ENCODE measurements around the gene CCDC43.

Gene CCDC43

GRCh38 chr17:44627513-44628242 lies 61.9 kb downstream of the CCDC43 start:
- H3K4me1 Mint-ChIP-seq = peaks cover 12 to 13% of the 10 kb centered on the region in 2 donors
- H3K27ac Mint-ChIP-seq = peak overlapping the region; percentile 94
- peaks cover 0 to 4% of the 10 kb centered on the region in 2 donors for H3K27me3 Mint-ChIP-seq
- no peaks in the 10 kb centered on the region for H3K9me3 Mint-ChIP-seq
- H3K36me3 Mint-ChIP-seq = no peaks in the 10 kb centered on the region
- ATAC-seq (replicated peaks) = no peak
- H3K4me3 Mint-ChIP-seq = peak overlapping the region; percentile 84
- no peak for DNase-seq

Measured in stimulated activated naive B cell treated with anti-CD40 and anti-IgM and Interleukin-4, amounts not matched to agents 10 μg/mL and 1 μg/mL and 100 μg/mL, for 72 hours (primary cell).